Esophagus muscularis mucosa (tissue), 4 donors: ENCODE measurements around the gene PIGX. TPM values are rescaled to one million over a fixed set of nuclear protein-coding genes. Genes with fewer than 3 reads are reported as not detected.

Experiments
- DNase-seq: peaks from one replicate; pipeline ENCODE4 v3.0.0-alpha.2; 2017; ENCODE audit errors: extremely low spot score
- H3K27ac ChIP-seq, 4 donors: fragments of 200-600 bp; sonication (generic); replicated peaks in 1 of 4; 1 replicate in 3 of 4; 2 replicates in 1 of 4; pipeline ENCODE4 v1.5.1; 2016 to 2019; ENCODE audit warnings: mild to moderate bottlenecking in 1 of 4
- H3K27me3 ChIP-seq, 4 donors: fragments of 200-600 bp; sonication (generic); one replicate each; pipeline versions ENCODE4 v1.5.1 to v1.6.0; 2016 to 2019
- H3K36me3 ChIP-seq, 4 donors: fragments of 200-600 bp; sonication (generic); one replicate each; pipeline ENCODE4 v1.5.1; 2016 to 2019
- H3K4me1 ChIP-seq, 4 donors: fragments of 200-600 bp; sonication (generic); one replicate each; pipeline ENCODE4 v1.5.1; 2016 to 2019
- H3K4me3 ChIP-seq, 4 donors: fragments of 200-600 bp; sonication (generic); 1 replicate in 2 of 4; 2 replicates in 2 of 4; pipeline ENCODE4 v1.5.1; 2016 to 2019; ENCODE audit warnings: mild to moderate bottlenecking in 4 of 4, moderate library complexity in 1 of 4
- H3K9me3 ChIP-seq, 4 donors: fragments of 200-600 bp; sonication (generic); 1 replicate in 3 of 4; 2 replicates in 1 of 4; pipeline ENCODE4 v1.5.1; 2016 to 2019
- CTCF ChIP-seq, 3 experiments: fragments of 200-600 bp in 2 of 3; fragments of 450-650 bp in 1 of 3; sonication (generic) in 2 of 3; IDR thresholded peaks; one replicate each; pipeline ENCODE4 v1.5.1; 2017 to 2019; ENCODE audit warnings: antibody characterized with exemption in 3 of 3, mild to moderate bottlenecking in 2 of 3, moderate library complexity in 1 of 3
- EP300 ChIP-seq: sonication (generic); formaldehyde crosslinking; IDR thresholded peaks from one replicate; pipeline ENCODE4 v1.6.1; 2017; ENCODE audit warnings: antibody characterized with exemption
- POLR2A ChIP-seq: fragments of 450-650 bp; IDR thresholded peaks from one replicate; pipeline ENCODE4 v1.6.1; 2017; ENCODE audit warnings: antibody characterized with exemption, moderate library complexity, mild to moderate bottlenecking, low read depth
- POLR2AphosphoS5 ChIP-seq, 2 donors: sonication (generic); formaldehyde crosslinking; IDR thresholded peaks; one replicate each; pipeline ENCODE4 v1.6.1; 2017; ENCODE audit warnings: antibody characterized with exemption in 2 of 2
- WGBS: methylation state at CpG from one replicate; pipeline ENCODE4 v1.1.5; 2018; 5-methylcytosine and 5-hydroxymethylcytosine counted together
- intact Hi-C: fragments of 100-400 bp; cut with DNase I; formaldehyde crosslinking; loops from one replicate; pipeline ENCODE4 v1.15.1; 2023
- total RNA-seq, 4 donors: library from RNA; depleted of rRNA; stranded (reverse); fragments of >200 nt; gene quantifications; one replicate each; pipeline versions ENCODE4 v1.1.0 to v1.2.1, GENCODE V29; 2016

The PIGX gene
- total RNA-seq, 4 donors from 2014 or later: 23.0 to 31.6 (median 25.2) TPM

GRCh38 chr3:196774848-196775422, 62.8 kb downstream of the PIGX start:
- H3K4me1 ChIP-seq: peaks cover 31 to 72% (median 66%) of the 10 kb centered on the region in 4 donors
- no peak for TF ChIP-seq CTCF (IDR thresholded peaks at IDR 0.05)
- H3K4me3 ChIP-seq: no peak overlapping the region
- H3K27me3 ChIP-seq: no peaks in the 10 kb centered on the region
- H3K27ac ChIP-seq: no peak overlapping the region
- no peak for DNase-seq
- WGBS: 89% methylated on average over 6 of the region's 6 CpGs
- intact Hi-C loops: no loop called here
- peaks cover 0 to 3% (median 0%) of the 10 kb centered on the region in 4 donors for H3K36me3 ChIP-seq
- no peaks in the 10 kb centered on the region for H3K9me3 ChIP-seq

GRCh38 chr3:196775938-196776337, 63.8 kb downstream of the PIGX start:
- TF ChIP-seq EP300: no peak
- TF ChIP-seq POLR2A: no peak
- TF ChIP-seq CTCF (IDR thresholded peaks at IDR 0.05): no peak
- no peak for TF ChIP-seq POLR2AphosphoS5 (IDR thresholded peaks at IDR 0.05)
- no peak for DNase-seq
- Histone ChIP-seq H3K4me3 (no peak overlapping the region), H3K9me3 (no peaks in the 10 kb centered on the region), H3K27me3 (no peaks in the 10 kb centered on the region), H3K27ac (no peak overlapping the region), H3K36me3 (peaks cover 0 to 7% (median 0%) of the 10 kb centered on the region in 4 donors), H3K4me1 (peaks cover 31 to 75% (median 67%) of the 10 kb centered on the region in 4 donors)
- intact Hi-C loops: no loop called here
- 85% methylated on average over 9 of the region's 9 CpGs for WGBS

- intact Hi-C loops: no loop called here
- Histone ChIP-seq H3K9me3 (no peaks in the 10 kb centered on the region), H3K27me3 (no peaks in the 10 kb centered on the region), H3K27ac (peak overlapping the region in 2 of 4 donors; percentile 24 to 64), H3K36me3 (peaks cover 0 to 10% (median 2%) of the 10 kb centered on the region in 4 donors), H3K4me1 (peaks cover 25 to 66% (median 56%) of the 10 kb centered on the region in 4 donors), H3K4me3 (no peak overlapping the region)
- TF ChIP-seq POLR2A: no peak
- TF ChIP-seq CTCF (IDR thresholded peaks at IDR 0.05): no peak
- TF ChIP-seq EP300: no peak
- no peak for TF ChIP-seq POLR2AphosphoS5 (IDR thresholded peaks at IDR 0.05)
- no peak for DNase-seq
- WGBS: 86% methylated on average over 8 of the region's 8 CpGs
Observed at GRCh38 chr3:196777836-196778235, 65.7 kb downstream of the PIGX start.

GRCh38 chr3:196778755-196779154, 66.6 kb downstream of the PIGX start:
- DNase-seq: no peak
- 39% methylated on average over 4 of the region's 4 CpGs for WGBS
- no peaks in the 10 kb centered on the region for H3K27me3 ChIP-seq
- no peak for TF ChIP-seq CTCF (IDR thresholded peaks at IDR 0.05)
- no peak for TF ChIP-seq POLR2A
- TF ChIP-seq POLR2AphosphoS5 (IDR thresholded peaks at IDR 0.05): no peak
- no peak for TF ChIP-seq EP300
- H3K4me1 ChIP-seq: peaks cover 16 to 57% (median 47%) of the 10 kb centered on the region in 4 donors
- H3K4me3 ChIP-seq: no peak overlapping the region
- H3K36me3 ChIP-seq: peaks cover 0 to 19% (median 11%) of the 10 kb centered on the region in 4 donors
- peak overlapping the region; percentile 24 to 64 (median 47) for H3K27ac ChIP-seq
- H3K9me3 ChIP-seq: no peaks in the 10 kb centered on the region
- intact Hi-C loops: no loop called here

GRCh38 chr3:196782511-196782910, 70.3 kb downstream of the PIGX start:
- Histone ChIP-seq H3K4me3 (no peak overlapping the region), H3K36me3 (peaks cover 0 to 33% (median 15%) of the 10 kb centered on the region in 4 donors), H3K9me3 (no peaks in the 10 kb centered on the region), H3K4me1 (peaks cover 4 to 28% (median 24%) of the 10 kb centered on the region in 4 donors), H3K27me3 (no peaks in the 10 kb centered on the region), H3K27ac (no peak overlapping the region)
- TF ChIP-seq CTCF (IDR thresholded peaks at IDR 0.05) (no peak), EP300 (no peak), POLR2AphosphoS5 (IDR thresholded peaks at IDR 0.05) (no peak), POLR2A (no peak)
- no peak for DNase-seq
- intact Hi-C loops: no loop called here
- 96% methylated on average over 4 of the region's 4 CpGs for WGBS
